Chondrocyte (in vitro differentiated cells): Measurements from ENCODE around the gene CD207. TPM values are rescaled to one million over a fixed set of nuclear protein-coding genes. Genes with fewer than 3 reads are reported as not detected.

Source experiments
- DNase-seq: peaks from one replicate; pipeline ENCODE4 v3.0.0; 2021; ENCODE audit warnings: mixed read lengths, low spot score
- H3K27ac Mint-ChIP-seq: one replicate; pipeline ENCODE4 v1.8.0; 2021; ENCODE audit warnings: mild to moderate bottlenecking, moderate library complexity, mixed read lengths; ENCODE audit not compliant: unreplicated experiment
- H3K27me3 Mint-ChIP-seq: 2 replicates; pipeline ENCODE4 v1.8.0; 2021; ENCODE audit warnings: low read depth, mixed read lengths
- H3K36me3 Mint-ChIP-seq: 2 replicates; pipeline ENCODE4 v1.8.0; 2021; ENCODE audit warnings: low read depth, mixed read lengths
- H3K4me1 Mint-ChIP-seq: 2 replicates; pipeline ENCODE4 v1.8.0; 2021; ENCODE audit warnings: low read depth, mild to moderate bottlenecking, mixed read lengths
- H3K4me3 Mint-ChIP-seq: one replicate; pipeline ENCODE4 v1.8.0; 2021; ENCODE audit warnings: mild to moderate bottlenecking, moderate library complexity, mixed read lengths; ENCODE audit not compliant: unreplicated experiment
- H3K9me3 Mint-ChIP-seq: 2 replicates; pipeline ENCODE4 v1.8.0; 2021; ENCODE audit warnings: low read depth, mixed read lengths
- CTCF ChIP-seq: fragments of 200-600 bp; sonication (generic); IDR thresholded peaks from 2 replicates; pipeline ENCODE4 v1.5.0; 2021; ENCODE audit warnings: antibody characterized with exemption, mild to moderate bottlenecking, moderate library complexity
- total RNA-seq: library from RNA; stranded (reverse); gene quantifications from 3 replicates; pipeline ENCODE4 v1.2.1, GENCODE V29; 2021

Gene CD207
- total RNA-seq, 1 donor from 2014 or later = not detected

DNA sequence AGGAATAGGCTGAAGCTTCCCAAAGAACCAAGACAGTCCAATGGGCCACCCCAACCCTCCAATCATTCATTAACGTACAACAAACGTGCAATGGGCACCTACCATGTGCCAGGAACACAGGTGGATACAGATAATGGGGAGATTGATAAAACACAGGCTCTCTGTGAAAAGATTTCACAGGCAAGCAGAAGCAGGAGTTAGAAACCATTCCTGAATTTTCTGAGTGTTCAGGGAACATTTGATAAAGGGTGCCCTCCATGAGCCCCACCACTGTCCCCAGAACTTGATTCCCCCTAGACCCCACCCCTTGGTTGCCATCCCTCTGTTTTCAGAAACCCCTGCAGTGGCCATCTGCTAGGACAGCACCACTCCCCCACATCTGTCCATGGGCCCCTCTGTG lies 1.5 kb downstream of the CD207 start:
- no peak for DNase-seq
- Mint-ChIP-seq H3K4me1 (no peaks in the 10 kb centered on the region), H3K9me3 (no peaks in the 10 kb centered on the region), H3K4me3 (no peak overlapping the region), H3K36me3 (no peaks in the 10 kb centered on the region), H3K27ac (no peak overlapping the region), H3K27me3 (peaks cover 23% of the 10 kb centered on the region)
- no peak for TF ChIP-seq CTCF

DNA sequence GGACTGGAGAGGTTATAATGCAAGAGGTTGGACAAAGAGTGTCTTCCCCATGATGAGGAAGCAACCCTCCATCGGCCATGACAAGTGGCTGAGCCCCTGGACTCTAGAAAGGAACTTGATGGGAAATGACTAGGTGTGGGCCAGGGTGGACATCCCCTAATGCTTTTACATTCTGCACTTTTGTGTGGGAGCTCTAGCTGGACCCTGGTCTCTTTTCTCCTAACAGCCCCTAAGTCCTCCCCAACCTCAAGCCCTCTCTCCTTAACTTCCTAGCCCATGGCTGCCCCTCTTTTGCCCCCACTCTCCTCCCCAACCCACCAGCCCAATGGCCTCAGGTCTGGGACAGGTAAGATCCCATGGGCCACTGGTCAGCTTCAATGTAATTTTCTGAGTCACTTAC lies 2.4 kb downstream of the CD207 start:
- TF ChIP-seq CTCF = no peak
- H3K9me3 Mint-ChIP-seq = no peaks in the 10 kb centered on the region
- H3K27ac Mint-ChIP-seq = no peak overlapping the region
- H3K4me3 Mint-ChIP-seq = no peak overlapping the region
- H3K4me1 Mint-ChIP-seq = no peaks in the 10 kb centered on the region
- DNase-seq = no peak
- no peaks in the 10 kb centered on the region for H3K36me3 Mint-ChIP-seq
- H3K27me3 Mint-ChIP-seq = peaks cover 26% of the 10 kb centered on the region

GRCh38 chr2:70832386-70832785 lies 3.2 kb downstream of the CD207 start:
- no peak overlapping the region for H3K4me3 Mint-ChIP-seq
- no peak overlapping the region for H3K27ac Mint-ChIP-seq
- no peaks in the 10 kb centered on the region for H3K9me3 Mint-ChIP-seq
- DNase-seq = no peak
- H3K27me3 Mint-ChIP-seq = peaks cover 26% of the 10 kb centered on the region
- no peaks in the 10 kb centered on the region for H3K4me1 Mint-ChIP-seq
- TF ChIP-seq CTCF = no peak
- no peaks in the 10 kb centered on the region for H3K36me3 Mint-ChIP-seq

- H3K36me3 Mint-ChIP-seq = no peaks in the 10 kb centered on the region
- no peak overlapping the region for H3K27ac Mint-ChIP-seq
- no peaks in the 10 kb centered on the region for H3K4me1 Mint-ChIP-seq
- H3K4me3 Mint-ChIP-seq = no peak overlapping the region
- no peaks in the 10 kb centered on the region for H3K9me3 Mint-ChIP-seq
- no peak for TF ChIP-seq CTCF
- peaks cover 25% of the 10 kb centered on the region for H3K27me3 Mint-ChIP-seq
- DNase-seq = no peak
These were observed 3.8 kb downstream of the CD207 start for GRCh38 chr2:70831861-70832260.

GRCh38 chr2:70830366-70830765 lies 5.2 kb downstream of the CD207 start:
- Mint-ChIP-seq H3K27ac (no peak overlapping the region), H3K36me3 (no peaks in the 10 kb centered on the region), H3K4me3 (no peak overlapping the region), H3K4me1 (no peaks in the 10 kb centered on the region), H3K9me3 (no peaks in the 10 kb centered on the region), H3K27me3 (peaks cover 19% of the 10 kb centered on the region)
- no peak for TF ChIP-seq CTCF
- DNase-seq = no peak
